CD4-positive, alpha-beta T cell (primary cell): Measurements from ENCODE around the gene STX17. TPM values are rescaled to one million over a fixed set of nuclear protein-coding genes. Genes with fewer than 3 reads are reported as not detected.

Source experiments
- ATAC-seq: fragments of 200-7000 bp; cut with Tn5 transposase; one replicate; pipeline ENCODE4 v1.10.0; 2022; ENCODE audit warnings: mild to moderate bottlenecking; ENCODE audit not compliant: poor library complexity
- CTCF ChIA-PET: fragments of 350-600 bp; sonication (Branson Sonifier 250); formaldehyde crosslinking; loops from one replicate; lab custom pipeline; 2021; ENCODE audit warnings: antibody characterized with exemption, inconsistent platforms; lab: Charles Lee
- POLR2A ChIA-PET: fragments of 350-600 bp; sonication (Branson Sonifier 250); formaldehyde crosslinking; loops from one replicate; lab custom pipeline; 2021; ENCODE audit warnings: antibody characterized with exemption, inconsistent platforms; lab: Charles Lee
- DNase-seq, 14 experiments: peaks; one replicate each; pipeline ENCODE4 v3.0.0-alpha.2; 2013 to 2020; ENCODE audit warnings: mixed read lengths in 2 of 14
- H3K27ac ChIP-seq, 2 donors: one replicate each; pipeline versions ENCODE4 v1.5.1 to v1.7.0; 2013; ENCODE audit warnings: low read length in 2 of 2, low read depth in 1 of 2, mild to moderate bottlenecking in 1 of 2
- H3K27me3 ChIP-seq, 2 experiments: 1 replicate in 1 of 2; 2 replicates in 1 of 2; pipeline versions ENCODE4 v1.6.1 to v1.7.0; 2013; ENCODE audit warnings: low read length in 2 of 2, control low read depth in 1 of 2, mild to moderate bottlenecking in 1 of 2, moderate library complexity in 1 of 2; ENCODE audit not compliant: insufficient read depth in 2 of 2, control insufficient read depth in 1 of 2
- H3K36me3 ChIP-seq: one replicate; pipeline ENCODE4 v1.6.1; 2013; ENCODE audit warnings: low read length, control low read depth; ENCODE audit not compliant: insufficient read depth
- H3K4me1 ChIP-seq: one replicate; pipeline ENCODE4 v1.6.1; 2013; ENCODE audit warnings: low read length, control low read depth; ENCODE audit not compliant: insufficient read depth
- H3K4me3 ChIP-seq: one replicate; pipeline ENCODE4 v1.5.1; 2013; ENCODE audit warnings: mild to moderate bottlenecking, low read length, moderate library complexity
- H3K9me3 ChIP-seq, 2 experiments: 1 replicate in 1 of 2; 2 replicates in 1 of 2; pipeline versions ENCODE4 v1.6.1 to v1.7.0; 2013; ENCODE audit warnings: low read length in 2 of 2, mild to moderate bottlenecking in 2 of 2, control low read depth in 1 of 2, moderate library complexity in 1 of 2; ENCODE audit not compliant: control insufficient read depth in 1 of 2, insufficient read depth in 1 of 2
- H3K27ac Mint-ChIP-seq: one replicate; pipeline ENCODE4 v1.8.0; 2020; ENCODE audit warnings: mixed read lengths
- H3K27me3 Mint-ChIP-seq: one replicate; pipeline ENCODE4 v1.8.0; 2021; ENCODE audit warnings: mixed read lengths
- H3K36me3 Mint-ChIP-seq: one replicate; pipeline ENCODE4 v1.8.0; 2021; ENCODE audit warnings: low read depth, mixed read lengths
- H3K4me1 Mint-ChIP-seq: one replicate; pipeline ENCODE4 v1.8.0; 2021; ENCODE audit warnings: low read depth, mixed read lengths
- H3K4me3 Mint-ChIP-seq: one replicate; pipeline ENCODE4 v1.8.0; 2020; ENCODE audit warnings: mild to moderate bottlenecking, mixed read lengths
- H3K9me3 Mint-ChIP-seq: one replicate; pipeline ENCODE4 v1.8.0; 2020; ENCODE audit warnings: mixed read lengths
- CTCF ChIP-seq: fragments of 200-600 bp; IDR thresholded peaks from one replicate; pipeline ENCODE4 v1.8.0; 2022; ENCODE audit warnings: antibody characterized with exemption, mild to moderate bottlenecking
- intact Hi-C, 2 experiments: fragments of 100-400 bp; cut with DNase I in 1 of 2; cut with micrococcal nuclease in 1 of 2; formaldehyde crosslinking; loops; one replicate each; pipeline versions ENCODE4 v1.15.1 to v1.9.0; 2023 to 2025; cut with DNase I, micrococcal nuclease
- total RNA-seq, 174 experiments: library from RNA in 2 of 174; stranded (reverse) in 2 of 174; gene quantifications; one replicate each; pipeline ENCODE4 v1.2.3 and lab custom pipeline; 2021 to 2026

STX17 gene
- total RNA-seq, 2 experiments from 2014 or later, result 29.3 to 31.3 TPM

- TF ChIP-seq CTCF, result no peak
- ChIA-PET POLR2A (interaction anchor here (0.7 kb wide), 1 partner anchor 9 kb away, joined by 3 read pairs; no protein-coding TSS in a partner anchor), CTCF (no interaction called here)
- Mint-ChIP-seq H3K36me3 (no peaks in the 10 kb centered on the region), H3K9me3 (no peaks in the 10 kb centered on the region), H3K27ac (no peak overlapping the region), H3K4me3 (no peak overlapping the region), H3K4me1 (no peaks in the 10 kb centered on the region), H3K27me3 (peaks cover 8% of the 10 kb centered on the region)
- Histone ChIP-seq H3K36me3 (no peaks in the 10 kb centered on the region), H3K27me3 (no peaks in the 10 kb centered on the region), H3K9me3 (no peaks in the 10 kb centered on the region), H3K27ac (no peak overlapping the region), H3K4me3 (no peak overlapping the region), H3K4me1 (no peaks in the 10 kb centered on the region)
- ATAC-seq (no peak), DNase-seq (no peak)
- intact Hi-C loops, result loop anchor here in 1 of 2 experiments (2.0 kb wide), 1 partner anchor 15 kb away; no protein-coding TSS in a partner anchor
Measured at GRCh38 chr9:99873943-99874584, 32.4 kb upstream of the STX17 start.

GRCh38 chr9:99876190-99876589 is 30.3 kb upstream of the STX17 start:
- H3K36me3 ChIP-seq, result no peaks in the 10 kb centered on the region
- Mint-ChIP-seq H3K27ac (no peak overlapping the region), H3K4me1 (no peaks in the 10 kb centered on the region), H3K27me3 (peaks cover 8% of the 10 kb centered on the region), H3K4me3 (no peak overlapping the region), H3K36me3 (no peaks in the 10 kb centered on the region), H3K9me3 (peaks cover 6% of the 10 kb centered on the region)
- ChIA-PET CTCF (no interaction called here), POLR2A (no interaction called here)
- H3K4me3 ChIP-seq, result no peak overlapping the region
- no peak for TF ChIP-seq CTCF
- intact Hi-C loops, result no loop called here
- no peak for DNase-seq
- H3K27me3 ChIP-seq, result no peaks in the 10 kb centered on the region
- H3K9me3 ChIP-seq, result no peaks in the 10 kb centered on the region
- H3K27ac ChIP-seq, result no peak overlapping the region
- ATAC-seq, result no peak
- no peaks in the 10 kb centered on the region for H3K4me1 ChIP-seq

- H3K27ac ChIP-seq, result no peak overlapping the region
- H3K27ac Mint-ChIP-seq, result no peak overlapping the region
- H3K4me3 ChIP-seq, result no peak overlapping the region
- H3K36me3 Mint-ChIP-seq, result no peaks in the 10 kb centered on the region
- no peak for ATAC-seq
- no peak for DNase-seq
- no peaks in the 10 kb centered on the region for H3K9me3 ChIP-seq
- peaks cover 6% of the 10 kb centered on the region for H3K9me3 Mint-ChIP-seq
- H3K4me3 Mint-ChIP-seq, result no peak overlapping the region
- ChIA-PET POLR2A (no interaction called here), CTCF (no interaction called here)
- intact Hi-C loops, result no loop called here
- no peaks in the 10 kb centered on the region for H3K27me3 ChIP-seq
- H3K27me3 Mint-ChIP-seq, result peaks cover 8% of the 10 kb centered on the region
- no peaks in the 10 kb centered on the region for H3K4me1 Mint-ChIP-seq
- no peak for TF ChIP-seq CTCF
- no peaks in the 10 kb centered on the region for H3K36me3 ChIP-seq
- no peaks in the 10 kb centered on the region for H3K4me1 ChIP-seq
Measured at GRCh38 chr9:99878651-99879050, 27.8 kb upstream of the STX17 start.
